Neutrophil (primary cell): ENCODE measurements around the gene SKOR1.

Source experiments
- H3K27ac ChIP-seq: fragments of 200-600 bp; sonication (generic); 2 replicates; pipeline ENCODE4 v1.5.1; 2016; ENCODE audit warnings: mild to moderate bottlenecking, moderate library complexity
- H3K27me3 ChIP-seq: fragments of 200-600 bp; sonication (generic); 2 replicates; pipeline ENCODE4 v1.6.0; 2016; ENCODE audit warnings: mild to moderate bottlenecking
- H3K36me3 ChIP-seq: fragments of 200-600 bp; sonication (generic); 2 replicates; pipeline ENCODE4 v1.5.1; 2017
- H3K4me1 ChIP-seq, 2 experiments: fragments of 200-600 bp in 1 of 2; sonication (generic) in 1 of 2; 1 replicate in 1 of 2; 2 replicates in 1 of 2; pipeline versions ENCODE4 v1.5.1 to v1.6.1; 2013 to 2016; ENCODE audit warnings: low read depth in 1 of 2, low read length in 1 of 2, mild to moderate bottlenecking in 1 of 2, moderate library complexity in 1 of 2; ENCODE audit not compliant: control insufficient read depth in 1 of 2, insufficient read depth in 1 of 2
- H3K4me3 ChIP-seq, 2 experiments: fragments of 200-600 bp in 1 of 2; sonication (generic) in 1 of 2; 1 replicate in 1 of 2; 2 replicates in 1 of 2; pipeline ENCODE4 v1.5.1; 2013 to 2016; ENCODE audit warnings: low read depth in 1 of 2, low read length in 1 of 2, mild to moderate bottlenecking in 1 of 2, moderate library complexity in 1 of 2
- H3K9me3 ChIP-seq: fragments of 200-600 bp; sonication (generic); 2 replicates; pipeline ENCODE4 v1.5.1; 2016
- TF ChIP-seq, protein P1 (sequence below): fragments of 200-600 bp; sonication (generic); IDR thresholded peaks from 2 replicates; pipeline ENCODE4 v1.5.1; 2016; ENCODE audit warnings: antibody characterized with exemption

The SKOR1 gene

DNA sequence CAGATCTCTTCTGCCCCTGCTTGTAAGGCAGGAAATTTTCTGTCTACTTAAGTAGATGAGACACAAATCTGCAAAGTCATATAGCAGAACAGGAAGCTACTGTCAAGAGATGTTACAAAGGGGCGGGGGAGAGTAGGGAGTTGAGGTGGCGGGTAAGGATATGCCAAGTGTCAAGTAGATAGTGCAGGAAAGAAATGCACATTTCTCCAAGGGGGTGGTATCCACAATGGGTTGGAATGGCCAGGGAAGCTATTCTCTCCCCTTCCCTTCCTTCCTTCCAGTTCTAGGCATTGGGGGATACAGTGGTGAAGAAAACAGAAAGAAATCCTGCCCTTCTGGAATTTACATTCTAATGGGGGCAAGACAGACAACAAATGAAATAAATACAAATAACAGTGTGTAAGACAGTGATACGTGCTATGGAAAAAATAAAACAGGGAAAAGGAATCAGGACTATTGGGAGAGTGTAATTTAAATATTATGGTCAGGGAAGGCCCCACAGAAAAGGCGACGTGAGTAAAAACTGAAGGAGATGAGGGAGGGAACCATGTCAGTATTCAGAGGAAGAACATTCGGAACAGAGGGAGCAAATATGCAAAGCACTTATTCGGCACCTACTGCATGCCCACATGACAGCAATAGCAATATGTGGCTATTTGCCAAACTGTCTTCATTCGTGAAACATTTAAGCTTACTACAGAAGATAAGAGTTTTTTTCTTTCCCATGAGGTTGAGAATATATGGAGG is 57.4 kb downstream of the SKOR1 start:
- H3K4me3 ChIP-seq = no peak overlapping the region
- no peaks in the 10 kb centered on the region for H3K36me3 ChIP-seq
- peaks cover 66 to 71% of the 10 kb centered on the region in 2 experiments for H3K4me1 ChIP-seq
- peak overlapping the region; percentile 77 for H3K27ac ChIP-seq
- TF ChIP-seq, protein P1, sequence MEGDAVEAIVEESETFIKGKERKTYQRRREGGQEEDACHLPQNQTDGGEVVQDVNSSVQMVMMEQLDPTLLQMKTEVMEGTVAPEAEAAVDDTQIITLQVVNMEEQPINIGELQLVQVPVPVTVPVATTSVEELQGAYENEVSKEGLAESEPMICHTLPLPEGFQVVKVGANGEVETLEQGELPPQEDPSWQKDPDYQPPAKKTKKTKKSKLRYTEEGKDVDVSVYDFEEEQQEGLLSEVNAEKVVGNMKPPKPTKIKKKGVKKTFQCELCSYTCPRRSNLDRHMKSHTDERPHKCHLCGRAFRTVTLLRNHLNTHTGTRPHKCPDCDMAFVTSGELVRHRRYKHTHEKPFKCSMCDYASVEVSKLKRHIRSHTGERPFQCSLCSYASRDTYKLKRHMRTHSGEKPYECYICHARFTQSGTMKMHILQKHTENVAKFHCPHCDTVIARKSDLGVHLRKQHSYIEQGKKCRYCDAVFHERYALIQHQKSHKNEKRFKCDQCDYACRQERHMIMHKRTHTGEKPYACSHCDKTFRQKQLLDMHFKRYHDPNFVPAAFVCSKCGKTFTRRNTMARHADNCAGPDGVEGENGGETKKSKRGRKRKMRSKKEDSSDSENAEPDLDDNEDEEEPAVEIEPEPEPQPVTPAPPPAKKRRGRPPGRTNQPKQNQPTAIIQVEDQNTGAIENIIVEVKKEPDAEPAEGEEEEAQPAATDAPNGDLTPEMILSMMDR = no peak
- no peaks in the 10 kb centered on the region for H3K9me3 ChIP-seq
- no peaks in the 10 kb centered on the region for H3K27me3 ChIP-seq

DNA sequence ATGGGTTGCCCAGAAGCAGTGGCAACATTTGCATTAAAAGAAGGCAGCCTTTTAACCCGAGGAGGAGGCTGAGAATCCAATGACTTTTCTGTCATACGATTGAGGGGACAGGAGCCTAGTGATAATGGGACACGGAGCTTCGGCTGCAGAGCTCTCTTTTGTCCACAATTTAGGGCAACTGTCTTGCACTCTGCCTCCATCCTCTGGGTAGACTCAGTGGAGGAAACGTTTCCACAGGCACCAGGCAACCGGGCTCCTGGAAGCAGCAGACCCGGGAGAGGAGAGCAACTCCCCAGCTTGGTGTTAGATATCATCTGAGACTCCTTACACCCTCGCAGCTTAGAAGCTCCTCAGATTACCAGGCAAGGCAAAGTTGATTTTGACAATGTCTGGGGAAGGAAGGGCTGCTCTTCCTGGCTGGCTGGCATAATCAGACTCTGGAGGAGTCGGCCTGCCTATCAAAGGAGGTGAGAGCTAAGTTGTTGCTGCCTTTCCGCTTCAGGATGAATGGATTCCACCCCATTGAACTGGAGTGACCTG is 58.0 kb downstream of the SKOR1 start:
- TF ChIP-seq, protein P1 = no peak
- peaks cover 66 to 70% of the 10 kb centered on the region in 2 experiments for H3K4me1 ChIP-seq
- H3K36me3 ChIP-seq = no peaks in the 10 kb centered on the region
- no peaks in the 10 kb centered on the region for H3K27me3 ChIP-seq
- no peaks in the 10 kb centered on the region for H3K9me3 ChIP-seq
- H3K27ac ChIP-seq = peak overlapping the region; percentile 77
- no peak overlapping the region for H3K4me3 ChIP-seq

DNA sequence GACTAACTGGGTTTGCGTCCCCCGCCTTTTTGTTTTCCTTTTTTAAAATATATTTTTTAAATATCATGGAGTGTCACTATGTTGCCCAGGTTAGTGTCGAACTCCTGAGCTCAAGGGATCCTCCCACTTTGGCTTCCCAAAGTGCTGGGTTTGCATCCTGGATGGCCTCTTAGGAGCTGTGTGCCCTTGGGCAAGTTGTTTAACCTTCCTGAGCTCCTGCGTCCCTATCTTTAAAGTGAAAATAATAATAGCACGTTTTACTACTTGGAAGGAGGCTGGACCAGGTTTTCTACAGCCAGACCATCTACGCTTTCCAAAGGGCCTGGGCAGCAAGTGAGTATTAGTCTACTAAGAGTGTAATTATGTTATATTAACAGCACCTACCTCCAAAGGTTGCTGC is 58.7 kb downstream of the SKOR1 start:
- Histone ChIP-seq H3K27ac (peak overlapping the region; percentile 23), H3K36me3 (no peaks in the 10 kb centered on the region), H3K4me3 (peak overlapping the region; percentile 53 to 73), H3K27me3 (no peaks in the 10 kb centered on the region), H3K4me1 (peaks cover 62 to 63% of the 10 kb centered on the region in 2 experiments), H3K9me3 (no peaks in the 10 kb centered on the region)
- TF ChIP-seq, protein P1 = no peak
